Neural progenitor cell (in vitro differentiated cells): Measurements from ENCODE around the gene MAP7. TPM values are rescaled to one million over a fixed set of nuclear protein-coding genes. Genes with fewer than 3 reads are reported as not detected.

Source experiments
- DNase-seq: peaks from one replicate; pipeline ENCODE4 v3.0.0-alpha.2; 2016; ENCODE audit warnings: low spot score
- H2AFZ ChIP-seq: fragments of 200-600 bp; sonication (generic); replicated peaks from 2 replicates; pipeline ENCODE4 v1.6.1; 2016; ENCODE audit warnings: antibody characterized with exemption
- H3F3A ChIP-seq: fragments of 200-600 bp; sonication (generic); 2 replicates; pipeline ENCODE4 v1.6.1; 2016; ENCODE audit warnings: antibody characterized with exemption, low read depth
- H3K27ac ChIP-seq: fragments of 200-600 bp; sonication (generic); 2 replicates; pipeline ENCODE4 v1.5.1; 2016; ENCODE audit warnings: mild to moderate bottlenecking
- H3K27me3 ChIP-seq: fragments of 200-600 bp; sonication (generic); 2 replicates; pipeline ENCODE4 v1.6.1; 2016; ENCODE audit warnings: mild to moderate bottlenecking, moderate library complexity
- H3K36me3 ChIP-seq: fragments of 200-600 bp; sonication (generic); 2 replicates; pipeline ENCODE4 v1.5.1; 2016
- H3K4me1 ChIP-seq: fragments of 200-600 bp; sonication (generic); 2 replicates; pipeline ENCODE4 v1.6.1; 2016; ENCODE audit warnings: mixed run types
- H3K4me2 ChIP-seq: fragments of 200-600 bp; sonication (generic); 2 replicates; pipeline ENCODE4 v1.6.1; 2016
- H3K4me3 ChIP-seq: fragments of 200-600 bp; sonication (generic); 2 replicates; pipeline ENCODE4 v1.5.1; 2016
- H3K79me2 ChIP-seq: fragments of 200-600 bp; sonication (generic); 2 replicates; pipeline ENCODE4 v1.6.1; 2016; ENCODE audit warnings: low read depth
- H3K9ac ChIP-seq: fragments of 200-600 bp; sonication (generic); 2 replicates; pipeline ENCODE4 v1.6.1; 2016
- H3K9me3 ChIP-seq: fragments of 200-600 bp; sonication (generic); 2 replicates; pipeline ENCODE4 v1.5.1; 2016; ENCODE audit warnings: low read depth
- H4K20me1 ChIP-seq: fragments of 200-600 bp; sonication (generic); 2 replicates; pipeline ENCODE4 v1.6.1; 2016; ENCODE audit warnings: low read depth
- H3K27ac Mint-ChIP-seq: 3 replicates; pipeline ENCODE4 v1.8.0; 2021; ENCODE audit warnings: mixed read lengths
- H3K27me3 Mint-ChIP-seq: 2 replicates; pipeline ENCODE4 v1.8.0; 2022; ENCODE audit warnings: low read depth, mild to moderate bottlenecking, inconsistent platforms, moderate library complexity, mixed read lengths; ENCODE audit not compliant: insufficient read depth
- H3K36me3 Mint-ChIP-seq: 3 replicates; pipeline ENCODE4 v1.8.0; 2021; ENCODE audit warnings: mixed read lengths
- H3K4me1 Mint-ChIP-seq: 3 replicates; pipeline ENCODE4 v1.8.0; 2021; ENCODE audit warnings: mixed read lengths
- H3K4me3 Mint-ChIP-seq: 3 replicates; pipeline ENCODE4 v1.8.0; 2021; ENCODE audit warnings: mild to moderate bottlenecking, moderate library complexity, mixed read lengths
- H3K9me3 Mint-ChIP-seq: 3 replicates; pipeline ENCODE4 v1.8.0; 2020; ENCODE audit warnings: mixed read lengths
- CTCF ChIP-seq: fragments of 200-600 bp; sonication (generic); IDR thresholded peaks from 2 replicates; pipeline ENCODE4 v1.5.1; 2017; ENCODE audit warnings: antibody characterized with exemption, mild to moderate bottlenecking
- EZH2 ChIP-seq: fragments of 200-600 bp; sonication (generic); IDR thresholded peaks from 2 replicates; pipeline ENCODE4 v1.6.1; 2017; ENCODE audit warnings: antibody characterized with exemption, mild to moderate bottlenecking, moderate library complexity
- EZH2phosphoT487 ChIP-seq: fragments of 200-600 bp; sonication (generic); IDR thresholded peaks from 2 replicates; pipeline ENCODE4 v1.6.1; 2017; ENCODE audit warnings: antibody characterized with exemption
- total RNA-seq: library from RNA; depleted of rRNA; stranded (reverse); fragments of >200 nt; gene quantifications from 2 replicates; pipeline ENCODE4 v1.2.3, GENCODE V29; 2015; ENCODE audit warnings: low replicate concordance

MAP7 gene
- total RNA-seq, 1 donor from 2014 or later, result 9.0 TPM

DNA sequence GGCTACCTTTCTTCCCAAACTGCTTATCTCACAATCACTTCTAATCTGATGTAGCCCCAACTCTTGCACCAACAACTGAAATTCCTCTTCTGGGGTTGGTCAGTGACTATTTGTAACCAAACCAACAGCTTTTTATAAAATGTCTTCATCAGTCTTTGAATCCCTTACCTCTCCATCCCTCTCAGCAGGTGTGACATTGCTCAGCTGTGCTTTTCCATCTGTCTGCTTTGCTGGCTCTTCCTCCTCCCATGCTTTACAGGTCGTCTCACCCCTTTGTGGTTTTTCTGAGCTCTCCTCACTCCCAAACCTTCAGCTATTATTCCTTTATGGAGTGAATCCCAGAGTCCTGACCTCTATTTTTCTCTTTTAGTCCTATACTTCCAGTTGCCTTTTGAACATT is 5.9 kb downstream of the MAP7 start:
- H3K27ac Mint-ChIP-seq, result no peak overlapping the region
- Histone ChIP-seq H3K4me3 (no peak overlapping the region), H3K27ac (no peak overlapping the region), H2AFZ (no peak overlapping the region), H3K9ac (no peak overlapping the region), H3K4me1 (peaks cover 22% of the 10 kb centered on the region), H3K9me3 (no peaks in the 10 kb centered on the region), H3K79me2 (peaks cover 32% of the 10 kb centered on the region), H4K20me1 (peaks cover 22% of the 10 kb centered on the region), H3F3A (no peaks in the 10 kb centered on the region), H3K27me3 (peaks cover 13% of the 10 kb centered on the region), H3K36me3 (no peaks in the 10 kb centered on the region), H3K4me2 (no peak overlapping the region)
- H3K27me3 Mint-ChIP-seq, result peaks cover 20% of the 10 kb centered on the region
- TF ChIP-seq CTCF (no peak), EZH2phosphoT487 (no peak), EZH2 (no peak)
- no peaks in the 10 kb centered on the region for H3K36me3 Mint-ChIP-seq
- no peak for DNase-seq
- H3K4me1 Mint-ChIP-seq, result peaks cover 35% of the 10 kb centered on the region
- no peaks in the 10 kb centered on the region for H3K9me3 Mint-ChIP-seq
- no peak overlapping the region for H3K4me3 Mint-ChIP-seq

GRCh38 chr6:136541395-136541794 is 8.8 kb downstream of the MAP7 start:
- TF ChIP-seq EZH2phosphoT487 (no peak), CTCF (no peak), EZH2 (no peak)
- Histone ChIP-seq H3K4me3 (no peak overlapping the region), H3K9ac (no peak overlapping the region), H3K27me3 (no peaks in the 10 kb centered on the region), H3K79me2 (peaks cover 6% of the 10 kb centered on the region), H3K9me3 (no peaks in the 10 kb centered on the region), H3K27ac (no peak overlapping the region), H3K4me2 (no peak overlapping the region), H3F3A (no peaks in the 10 kb centered on the region), H4K20me1 (peaks cover 8% of the 10 kb centered on the region), H3K4me1 (peaks cover 12% of the 10 kb centered on the region), H3K36me3 (no peaks in the 10 kb centered on the region), H2AFZ (no peak overlapping the region)
- peaks cover 9% of the 10 kb centered on the region for H3K27me3 Mint-ChIP-seq
- no peak for DNase-seq
- H3K9me3 Mint-ChIP-seq, result no peaks in the 10 kb centered on the region
- H3K36me3 Mint-ChIP-seq, result no peaks in the 10 kb centered on the region
- H3K4me3 Mint-ChIP-seq, result no peak overlapping the region
- H3K27ac Mint-ChIP-seq, result no peak overlapping the region
- H3K4me1 Mint-ChIP-seq, result peaks cover 40% of the 10 kb centered on the region

- Histone ChIP-seq H3K27ac (no peak overlapping the region), H3F3A (peaks cover 3% of the 10 kb centered on the region), H3K4me1 (peaks cover 12% of the 10 kb centered on the region), H3K36me3 (no peaks in the 10 kb centered on the region), H3K4me3 (no peak overlapping the region), H3K9ac (no peak overlapping the region), H4K20me1 (peaks cover 8% of the 10 kb centered on the region), H3K9me3 (no peaks in the 10 kb centered on the region), H3K4me2 (peak overlapping the region; percentile 43), H3K79me2 (peaks cover 10% of the 10 kb centered on the region), H3K27me3 (no peaks in the 10 kb centered on the region), H2AFZ (no peak overlapping the region)
- H3K4me3 Mint-ChIP-seq, result no peak overlapping the region
- peaks cover 2% of the 10 kb centered on the region for H3K9me3 Mint-ChIP-seq
- no peaks in the 10 kb centered on the region for H3K36me3 Mint-ChIP-seq
- no peak for TF ChIP-seq CTCF
- TF ChIP-seq EZH2, result no peak
- no peak for TF ChIP-seq EZH2phosphoT487
- peaks cover 40% of the 10 kb centered on the region for H3K4me1 Mint-ChIP-seq
- peaks cover 10% of the 10 kb centered on the region for H3K27me3 Mint-ChIP-seq
- peak overlapping the region; percentile 70 for H3K27ac Mint-ChIP-seq
- DNase-seq, result peak; percentile 46
Observed at GRCh38 chr6:136539967-136540652, 10.1 kb downstream of the MAP7 start.
